ENCODE measurements around the gene ARHGAP26. TPM values are rescaled to one million over a fixed set of nuclear protein-coding genes. Genes with fewer than 3 reads are reported as not detected.

ARHGAP26 gene
- total RNA-seq, 4 donors from 2014 or later = 28.2 to 52.3 (median 37.9) TPM

GRCh38 chr5:143204474-143205246, 434.5 kb downstream of the ARHGAP26 start:
- 82 to 85% methylated on average over 7 of the region's 7 CpGs for WGBS, 2 donors
- intact Hi-C loops (cut with DNase I) = no loop called here

GRCh38 chr5:143205386-143205785, 435.2 kb downstream of the ARHGAP26 start:
- Histone ChIP-seq H3K4me1 (no peaks in the 10 kb centered on the region), H3K27ac (no peak overlapping the region), H3K4me3 (replicated peaks in 1 of 3) (no peak overlapping the region), H3K27me3 (no peaks in the 10 kb centered on the region), H3K9me3 (no peaks in the 10 kb centered on the region), H3K36me3 (no peaks in the 10 kb centered on the region)
- no peak for DNase-seq
- TF ChIP-seq POLR2A (IDR thresholded peaks at IDR 0.05) (no peak), CTCF (IDR thresholded peaks at IDR 0.05) (no peak)
- WGBS, 2 donors = 95 to 97% methylated on average over 3 of the region's 3 CpGs
- intact Hi-C loops (cut with DNase I) = no loop called here

More at GRCh38 chr5:143204474-143205246, 434.5 kb downstream of the ARHGAP26 start:
- no peaks in the 10 kb centered on the region for H3K4me1 ChIP-seq
- H3K4me3 ChIP-seq (replicated peaks in 1 of 3) = no peak overlapping the region
- no peaks in the 10 kb centered on the region for H3K36me3 ChIP-seq
- no peaks in the 10 kb centered on the region for H3K9me3 ChIP-seq
- H3K27ac ChIP-seq = no peak overlapping the region
- H3K27me3 ChIP-seq = no peaks in the 10 kb centered on the region
- TF ChIP-seq POLR2A (IDR thresholded peaks at IDR 0.05) (no peak), CTCF (IDR thresholded peaks at IDR 0.05) (no peak)
- no peak for DNase-seq

GRCh38 chr5:143205883-143206195, 435.7 kb downstream of the ARHGAP26 start:
- intact Hi-C loops (cut with DNase I) = no loop called here
- Histone ChIP-seq H3K27me3 (no peaks in the 10 kb centered on the region), H3K36me3 (no peaks in the 10 kb centered on the region), H3K4me1 (peaks cover under 1 to 4% of the 10 kb centered on the region in 2 donors), H3K4me3 (replicated peaks in 1 of 3) (no peak overlapping the region), H3K9me3 (no peaks in the 10 kb centered on the region), H3K27ac (no peak overlapping the region)
- no peak for DNase-seq
- TF ChIP-seq CTCF (IDR thresholded peaks at IDR 0.05) (no peak), POLR2A (IDR thresholded peaks at IDR 0.05) (no peak)
- 84% methylated on average over 3 of the region's 3 CpGs for WGBS, 2 donors

- no peak overlapping the region for H3K27ac ChIP-seq
- no peak for TF ChIP-seq POLR2A (IDR thresholded peaks at IDR 0.05)
- TF ChIP-seq CTCF (IDR thresholded peaks at IDR 0.05) = no peak
- no peak for DNase-seq
- 83 to 85% methylated on average over 19 of the region's 19 CpGs for WGBS, 2 donors
- no peaks in the 10 kb centered on the region for H3K27me3 ChIP-seq
- no peak overlapping the region for H3K4me3 ChIP-seq (replicated peaks in 1 of 3)
- no peaks in the 10 kb centered on the region for H3K9me3 ChIP-seq
- no peaks in the 10 kb centered on the region for H3K36me3 ChIP-seq
- peaks cover 5 to 8% of the 10 kb centered on the region in 2 donors for H3K4me1 ChIP-seq
- intact Hi-C loops (cut with DNase I) = no loop called here
Measured at GRCh38 chr5:143206196-143207053, 436.2 kb downstream of the ARHGAP26 start.

GRCh38 chr5:143207058-143207457, 436.9 kb downstream of the ARHGAP26 start:
- Histone ChIP-seq H3K4me1 (peaks cover 9 to 14% of the 10 kb centered on the region in 2 donors), H3K4me3 (replicated peaks in 1 of 3) (no peak overlapping the region), H3K27ac (no peak overlapping the region), H3K9me3 (no peaks in the 10 kb centered on the region), H3K27me3 (no peaks in the 10 kb centered on the region), H3K36me3 (no peaks in the 10 kb centered on the region)
- 97% methylated on average over 13 of the region's 13 CpGs for WGBS, 2 donors
- DNase-seq = no peak
- intact Hi-C loops (cut with DNase I) = no loop called here
- TF ChIP-seq POLR2A (IDR thresholded peaks at IDR 0.05) = no peak
- TF ChIP-seq CTCF (IDR thresholded peaks at IDR 0.05) = no peak
